HG02852 (cell line): ENCODE measurements around the gene OR52N2.

Experiments used
- ATAC-seq: cut with Tn5 transposase; IDR thresholded peaks from one replicate; pipeline ENCODE4 v1.9.1; 2021; ENCODE audit warnings: mild to moderate bottlenecking, moderate library complexity; ENCODE audit not compliant: unreplicated experiment

Gene OR52N2

GRCh38 chr11:5808500-5809121, at the start of gene OR52N2:
OR52N2 (plus strand) TSS chr11:5808924; CDS start chr11:5820336, 11,412 bp downstream.
- ATAC-seq: peak; percentile 96

DNA sequence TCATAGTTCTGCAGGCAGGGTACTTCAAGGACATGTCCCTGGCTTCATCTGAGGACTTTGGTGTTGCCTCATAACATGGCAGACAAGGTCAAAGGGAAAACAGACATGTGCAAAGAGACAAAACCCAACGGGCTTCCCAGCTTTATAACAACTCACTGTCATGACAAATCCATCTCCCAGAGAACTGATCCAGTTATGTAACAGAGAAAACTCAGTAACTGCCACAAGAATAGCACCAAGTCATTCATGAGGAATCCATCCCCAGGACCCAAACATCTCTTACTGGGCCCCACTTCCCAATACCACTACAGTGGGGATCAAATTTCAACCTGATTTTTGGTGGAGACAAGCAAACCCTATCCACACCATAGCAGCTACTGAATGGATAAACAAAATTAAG, 41.7 kb upstream of the OR52N2 start:
- ATAC-seq: no peak

GRCh38 chr11:5783255-5783654, 25.5 kb upstream of the OR52N2 start, which contains the start of gene OR52N5:
OR52N5 (minus strand) TSS chr11:5783355; CDS start chr11:5778634, 4,721 bp downstream.
- ATAC-seq: no peak

- no peak for ATAC-seq
These were observed 17.6 kb upstream of the OR52N2 start, which contains the start of gene OR52N1 for GRCh38 chr11:5791165-5791564. OR52N1 (minus strand) TSS chr11:5791265; CDS start chr11:5788816, 2,449 bp downstream.

DNA sequence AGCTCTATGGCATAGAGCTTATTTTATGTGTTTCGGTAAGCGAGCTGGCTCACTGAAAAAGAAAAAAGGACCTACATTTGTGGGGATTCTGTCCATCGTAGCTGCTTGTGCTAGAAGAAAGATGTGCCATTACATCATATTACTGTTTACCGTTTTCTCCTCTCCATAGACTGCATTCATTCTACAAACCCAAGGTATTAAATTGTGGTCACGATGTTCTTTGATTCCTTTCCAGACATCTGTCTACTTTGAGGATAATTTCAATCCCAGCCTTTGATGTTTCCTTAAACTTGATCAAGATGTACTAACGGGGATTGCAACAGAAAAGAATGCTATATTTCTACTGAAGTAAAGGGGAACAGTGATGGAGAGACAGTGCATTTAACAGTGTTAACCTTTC, 12.2 kb upstream of the OR52N2 start:
- no peak for ATAC-seq

DNA sequence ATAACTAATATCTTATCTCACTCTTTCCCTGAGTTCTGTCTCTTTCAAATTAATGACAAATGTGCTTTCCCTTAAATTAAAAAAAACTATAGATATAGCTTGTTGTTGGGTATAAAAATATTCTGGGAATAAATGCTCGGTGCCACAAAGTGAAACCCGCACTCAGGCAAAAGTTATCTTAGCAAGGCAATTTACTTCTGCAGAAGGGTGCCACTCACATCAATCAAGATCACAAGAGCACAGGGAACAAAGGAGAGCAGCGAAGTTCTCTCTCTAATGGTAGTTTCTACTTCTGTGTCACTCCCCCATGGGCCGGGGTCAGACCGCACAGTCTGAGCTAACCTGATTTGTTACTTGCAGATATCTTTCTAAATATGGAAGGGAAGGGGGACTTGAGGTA, 4.7 kb upstream of the OR52N2 start:
- ATAC-seq: no peak

- no peak for ATAC-seq
These were observed 1.1 kb upstream of the OR52N2 start for GRCh38 chr11:5807580-5807979.

- ATAC-seq: peak; percentile 24
These were observed 397 bp downstream of the OR52N2 start for GRCh38 chr11:5809122-5809519.

GRCh38 chr11:5809905-5810795, 1.4 kb downstream of the OR52N2 start:
- no peak for ATAC-seq

- no peak for ATAC-seq
These were observed 6.8 kb downstream of the OR52N2 start for GRCh38 chr11:5815534-5815933.

DNA sequence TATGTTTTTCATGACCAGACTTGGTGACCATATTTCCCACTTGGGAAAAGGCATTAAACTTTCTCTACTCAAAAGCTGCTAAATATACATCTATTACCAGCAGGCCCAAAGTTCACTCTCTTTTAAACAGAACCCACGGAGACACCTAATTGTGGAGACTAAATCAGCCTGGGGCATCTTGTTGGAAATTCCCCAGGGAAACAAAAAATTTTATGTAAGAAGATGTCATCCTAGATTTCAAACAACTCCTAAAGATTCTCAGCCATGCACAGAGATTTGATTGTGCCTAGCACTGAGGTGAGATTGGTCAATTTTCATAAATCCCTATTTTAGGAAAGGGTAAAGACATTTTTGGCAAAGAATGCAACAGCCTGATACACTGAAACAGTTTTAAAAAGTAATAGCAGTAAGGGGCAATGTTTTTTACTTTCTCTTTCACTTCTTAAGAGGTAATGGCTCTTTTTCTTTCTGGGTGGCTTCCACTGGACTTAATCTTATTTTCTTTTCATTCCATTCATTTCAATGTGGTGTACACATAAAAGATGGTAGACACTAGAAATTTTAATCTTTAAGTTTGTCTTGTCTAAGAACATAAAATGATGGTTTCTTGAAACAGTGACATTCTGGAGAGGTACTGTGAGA, 9.6 kb downstream of the OR52N2 start:
- peak; percentile 72 for ATAC-seq

- no peak for ATAC-seq
These were observed 22.6 kb downstream of the OR52N2 start for GRCh38 chr11:5831196-5831829.

DNA sequence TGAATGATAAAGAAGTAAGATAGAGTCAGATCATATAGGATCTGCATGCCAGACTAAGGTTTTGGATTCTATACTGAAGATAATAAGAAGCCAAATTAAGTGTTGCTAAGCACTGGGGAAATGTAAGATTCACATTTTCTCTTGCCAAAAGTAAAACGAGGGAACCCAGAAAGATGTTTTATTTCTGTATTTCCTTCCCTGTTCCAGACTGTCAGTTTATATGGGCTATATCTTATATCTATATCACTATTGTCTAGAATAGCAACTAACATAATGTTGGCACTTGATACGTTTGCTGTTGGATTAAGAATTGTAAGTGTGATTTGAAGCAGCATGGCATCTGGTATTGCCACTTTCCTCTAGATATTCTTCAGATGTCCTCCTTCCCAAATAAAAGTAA, 24.7 kb downstream of the OR52N2 start:
- no peak for ATAC-seq

DNA sequence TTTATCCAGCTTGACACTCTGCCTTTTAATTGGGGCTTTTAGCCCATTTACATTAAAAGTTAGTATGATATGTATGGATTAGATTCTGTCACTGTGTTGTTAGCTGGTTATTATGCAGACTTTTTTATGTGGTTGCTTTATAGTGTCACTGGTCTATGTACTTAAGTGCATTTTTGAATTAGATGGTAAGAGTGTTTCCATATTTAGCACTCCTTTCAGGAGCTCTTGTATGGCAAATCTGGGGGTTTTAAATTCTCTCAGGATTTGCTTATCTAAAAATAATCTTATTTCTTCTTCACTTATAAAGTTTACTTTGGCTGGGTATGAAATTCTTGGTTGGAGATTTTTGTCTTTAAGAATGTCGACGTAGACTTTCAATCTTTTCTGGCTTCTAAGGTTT, 29.0 kb downstream of the OR52N2 start:
- ATAC-seq: no peak

- ATAC-seq: no peak
These were observed 33.1 kb downstream of the OR52N2 start, which contains the start of gene OR52E6 for GRCh38 chr11:5841797-5842196. OR52E6 (minus strand) TSS chr11:5841897; CDS start chr11:5841897, 0 bp downstream.

- no peak for ATAC-seq
These were observed 38.0 kb downstream of the OR52N2 start for GRCh38 chr11:5846701-5847100.

DNA sequence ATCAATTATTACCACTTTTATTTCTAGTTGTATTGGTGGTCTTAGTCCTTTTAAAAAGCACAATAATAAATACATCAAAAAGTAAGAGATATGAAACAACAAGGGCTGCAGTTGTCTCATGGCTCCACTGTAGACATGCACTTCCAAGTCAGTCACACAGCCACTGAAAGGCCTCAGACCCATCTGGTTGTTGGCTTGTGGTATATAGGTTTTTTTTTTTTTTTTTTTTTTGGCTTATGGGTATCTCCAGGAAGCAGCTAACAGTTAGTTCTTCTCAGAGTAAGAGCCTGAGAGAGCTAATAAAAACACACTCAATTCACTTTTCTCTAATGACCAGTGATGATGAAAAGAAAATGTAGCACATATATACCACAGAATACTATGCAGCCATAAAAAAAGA, 39.0 kb downstream of the OR52N2 start:
- no peak for ATAC-seq

- ATAC-seq: no peak
These were observed 42.3 kb downstream of the OR52N2 start for GRCh38 chr11:5851002-5851401.

DNA sequence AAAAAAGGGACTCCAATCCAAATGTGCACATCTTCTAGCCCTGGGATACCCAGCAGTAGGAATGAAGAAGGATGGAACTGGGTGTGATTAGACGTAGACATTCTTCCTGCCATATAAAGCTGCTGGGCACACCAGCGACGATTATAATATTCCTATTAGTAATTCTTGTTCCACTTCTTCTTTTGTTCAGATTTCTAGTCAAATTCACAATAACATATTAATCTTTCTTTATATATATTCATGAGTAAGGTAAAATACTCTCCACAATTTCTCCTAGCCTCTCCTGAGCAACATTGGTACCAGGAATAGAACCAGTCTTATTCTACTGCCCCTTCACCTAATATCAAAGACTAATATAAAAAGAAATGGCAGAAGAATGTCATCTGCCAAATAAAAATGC, 48.9 kb downstream of the OR52N2 start, which contains the start of gene OR52E8:
OR52E8 (minus strand) TSS at position 101 of the 400 bp plus-strand sequence; CDS start at position 101, 0 bp downstream.
- ATAC-seq: no peak

- ATAC-seq: no peak
These were observed 57.1 kb downstream of the OR52N2 start for GRCh38 chr11:5865826-5866225.
